Peyer's patch (tissue), 4 donors: ENCODE results near the gene MACROD2.

Experiments used
- CTCF ChIP-seq, 6 experiments: fragments of 450-650 bp in 4 of 6; fragments of 200-600 bp in 2 of 6; sonication (generic) in 1 of 6; IDR thresholded peaks; one replicate each; pipeline ENCODE4 v1.5.1; 2017 to 2019; ENCODE audit warnings: antibody characterized with exemption in 6 of 6, mild to moderate bottlenecking in 3 of 6, moderate library complexity in 1 of 6
- POLR2A ChIP-seq, 2 donors: fragments of 450-650 bp; IDR thresholded peaks; one replicate each; pipeline ENCODE4 v1.5.1; 2017; ENCODE audit warnings: antibody characterized with exemption in 2 of 2, mild to moderate bottlenecking in 2 of 2, moderate library complexity in 2 of 2

GRCh38 chr20:14773486-14773885 lies 778.2 kb downstream of the MACROD2 start:
- TF ChIP-seq CTCF (IDR thresholded peaks at IDR 0.05) (no peak), POLR2A (IDR thresholded peaks at IDR 0.05) (no peak)
